Gastroesophageal sphincter (tissue), 4 donors: ENCODE data around the gene SDK2. TPM values are rescaled to one million over a fixed set of nuclear protein-coding genes. Genes with fewer than 3 reads are reported as not detected.

Source experiments
- ATAC-seq: fragments of 150-250 bp; one replicate; pipeline ENCODE4 v1.9.1; 2016; ENCODE audit warnings: mild to moderate bottlenecking, moderate library complexity
- H3K27ac ChIP-seq, 4 donors: fragments of 200-600 bp; sonication (generic) in 3 of 4; 1 replicate in 3 of 4; 2 replicates in 1 of 4; pipeline ENCODE4 v1.5.1; 2016 to 2019
- H3K27me3 ChIP-seq: fragments of 200-600 bp; sonication (generic); one replicate; pipeline ENCODE4 v1.5.1; 2019
- H3K36me3 ChIP-seq, 2 donors: fragments of 200-600 bp; sonication (generic); one replicate each; pipeline ENCODE4 v1.5.1; 2019; ENCODE audit warnings: control low read depth in 1 of 2
- H3K4me1 ChIP-seq, 3 donors: fragments of 200-600 bp; sonication (generic); 1 replicate in 2 of 3; 2 replicates in 1 of 3; pipeline ENCODE4 v1.5.1; 2016 to 2019; ENCODE audit warnings: control low read depth in 2 of 3
- H3K4me3 ChIP-seq, 2 donors: fragments of 200-600 bp; sonication (generic); one replicate each; pipeline ENCODE4 v1.5.1; 2019; ENCODE audit warnings: mild to moderate bottlenecking in 1 of 2, moderate library complexity in 1 of 2
- H3K9me3 ChIP-seq, 3 donors: fragments of 200-600 bp; sonication (generic); one replicate each; pipeline ENCODE4 v1.5.1; 2017 to 2019; ENCODE audit warnings: control low read depth in 2 of 3
- EP300 ChIP-seq: sonication (generic); formaldehyde crosslinking; IDR thresholded peaks from one replicate; pipeline ENCODE4 v1.6.1; 2017; ENCODE audit warnings: antibody characterized with exemption, mild to moderate bottlenecking
- POLR2A ChIP-seq, 2 donors: fragments of 450-650 bp; IDR thresholded peaks; one replicate each; pipeline ENCODE4 v1.6.1; 2017; ENCODE audit warnings: antibody characterized with exemption in 2 of 2, mild to moderate bottlenecking in 2 of 2, moderate library complexity in 1 of 2
- POLR2AphosphoS5 ChIP-seq: sonication (generic); formaldehyde crosslinking; IDR thresholded peaks from one replicate; pipeline ENCODE4 v1.6.1; 2017; ENCODE audit warnings: antibody characterized with exemption
- WGBS, 2 donors: methylation state at CpG; one replicate each; pipeline ENCODE4 v1.1.5; 2018; ENCODE audit warnings: low coverage in 1 of 2; 5-methylcytosine and 5-hydroxymethylcytosine counted together
- total RNA-seq, 4 donors: library from RNA; depleted of rRNA; stranded (reverse); fragments of >200 nt; gene quantifications; one replicate each; pipeline ENCODE4 v1.1.0, GENCODE V29; 2016
- TF ChIP-seq, protein P1 (sequence below), 4 experiments: fragments of 200-600 bp in 2 of 4; fragments of 450-650 bp in 2 of 4; sonication (generic) in 1 of 4; IDR thresholded peaks; one replicate each; pipeline ENCODE4 v1.5.1; 2017 to 2019; ENCODE audit warnings: antibody characterized with exemption in 4 of 4, mild to moderate bottlenecking in 2 of 4, moderate library complexity in 2 of 4

SDK2 gene
- total RNA-seq, 4 donors from 2014 or later, result 0.31 to 2.0 (median 0.78) TPM

DNA sequence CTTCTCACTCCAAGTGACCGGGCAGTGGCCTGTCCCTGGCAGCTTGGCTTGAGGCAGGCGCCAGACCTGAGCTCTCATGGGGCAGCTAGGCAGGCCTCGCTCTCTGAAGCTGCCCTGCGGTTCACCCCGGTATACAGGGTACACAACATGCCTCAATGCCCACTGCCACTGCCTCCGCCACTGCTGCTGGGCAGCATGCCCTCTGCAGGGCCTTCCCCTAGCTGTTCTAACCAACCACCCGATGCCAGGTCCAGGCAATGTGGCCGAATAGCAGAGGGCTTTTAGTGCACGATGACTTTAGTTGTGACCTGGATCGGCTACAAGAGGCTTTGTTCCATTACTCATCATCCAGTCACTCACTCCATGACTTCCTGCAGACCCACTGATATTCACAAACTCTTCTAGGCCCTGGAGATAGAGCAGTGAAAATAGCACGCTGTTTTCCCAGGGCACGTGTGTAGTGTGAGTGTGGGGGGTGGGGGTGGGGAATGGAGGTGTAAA is 352.2 kb downstream of the SDK2 start:
- Histone ChIP-seq H3K9me3 (no peaks in the 10 kb centered on the region), H3K27ac (peak overlapping the region; percentile 4 to 83 (median 80)), H3K27me3 (no peaks in the 10 kb centered on the region), H3K36me3 (peaks cover 0 to 6% of the 10 kb centered on the region in 2 donors), H3K4me1 (peaks cover 6 to 91% (median 61%) of the 10 kb centered on the region in 3 donors), H3K4me3 (peak overlapping the region in 1 of 2 donors; percentile 13)
- 19 to 42% methylated on average over 2 of the region's 12 CpGs for WGBS, 2 donors
- TF ChIP-seq EP300, result no peak
- TF ChIP-seq POLR2AphosphoS5, result peak; percentile 56
- ATAC-seq, result peak; percentile 11

DNA sequence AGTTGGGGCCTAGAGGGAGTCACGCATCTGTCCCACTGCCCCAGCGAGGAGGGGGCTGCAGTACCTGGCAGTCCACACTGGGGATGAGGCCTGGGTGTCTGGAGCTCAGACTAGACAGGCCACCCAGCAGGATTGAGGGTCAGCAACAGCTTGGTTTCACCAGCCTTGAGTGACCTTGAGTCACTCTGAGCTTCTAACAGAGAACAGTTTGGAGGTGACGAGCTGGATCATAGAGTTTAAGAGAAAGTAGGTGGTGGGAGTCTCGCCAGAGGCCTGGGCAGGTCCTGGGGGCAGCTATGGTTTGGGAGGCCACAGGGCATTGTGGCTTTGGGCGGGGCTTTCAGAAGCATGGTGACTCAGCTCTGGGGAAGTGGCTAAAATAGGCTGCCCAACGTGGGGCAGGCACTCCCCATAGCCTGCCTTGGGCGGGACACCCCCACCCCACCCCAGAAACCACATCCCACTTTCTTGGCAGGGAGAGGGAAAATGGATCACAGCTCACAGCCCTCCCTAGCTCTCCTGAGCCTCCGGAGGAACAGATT is 352.9 kb downstream of the SDK2 start:
- 90% methylated on average over 2 of the region's 8 CpGs; no CpG with 5 or more reads in 1 of the 2 donors for WGBS, 2 donors
- peaks cover 7 to 95% (median 68%) of the 10 kb centered on the region in 3 donors for H3K4me1 ChIP-seq
- peak overlapping the region in 1 of 2 donors; percentile 13 for H3K4me3 ChIP-seq

DNA sequence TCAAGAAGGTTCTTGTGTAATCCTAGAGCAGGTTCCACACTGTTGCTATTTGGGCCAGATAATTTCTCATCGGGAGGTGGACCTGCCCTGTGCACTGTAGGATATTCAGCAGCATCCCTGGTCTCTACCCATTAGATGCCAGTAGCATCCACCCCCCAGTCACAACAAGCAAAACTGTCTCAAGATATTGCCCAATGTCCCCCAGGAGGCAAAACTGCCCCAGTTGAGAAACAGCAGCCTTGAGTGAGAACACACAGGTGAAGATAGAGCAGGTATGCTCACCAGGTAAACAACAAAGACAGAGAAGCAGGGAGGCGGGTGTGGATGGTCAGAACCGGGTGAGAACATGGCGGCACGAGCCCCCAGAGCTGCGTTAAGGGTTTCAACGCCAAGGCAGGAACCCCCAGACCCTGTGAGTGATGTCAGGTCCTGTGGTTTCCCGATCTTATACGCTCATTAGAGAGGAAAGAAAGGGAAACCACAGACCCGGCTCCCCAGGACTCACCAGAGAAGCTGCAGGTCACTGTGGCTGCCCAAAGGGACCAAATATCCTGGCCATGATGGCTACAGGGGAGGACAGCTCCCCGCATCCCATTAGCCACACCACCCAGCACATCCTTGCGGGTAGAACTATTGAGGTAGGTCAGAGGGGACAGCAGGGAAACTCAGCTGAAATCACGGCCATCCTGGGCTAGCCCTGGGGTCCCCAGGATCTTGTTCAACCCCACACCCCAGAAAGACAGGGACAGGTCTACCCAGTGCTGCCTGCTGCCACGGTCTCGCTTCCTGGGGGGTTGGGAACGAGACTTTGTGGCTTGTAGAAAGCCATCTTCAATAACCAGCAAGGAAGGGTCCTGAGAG is 353.6 kb downstream of the SDK2 start:
- Histone ChIP-seq H3K27ac (peak overlapping the region in 3 of 4 donors; percentile 79 to 83 (median 81)), H3K9me3 (no peaks in the 10 kb centered on the region), H3K27me3 (no peaks in the 10 kb centered on the region), H3K36me3 (peaks cover 0 to 16% of the 10 kb centered on the region in 2 donors), H3K4me1 (peaks cover 9 to 100% (median 68%) of the 10 kb centered on the region in 3 donors), H3K4me3 (no peak overlapping the region)
- WGBS, 2 donors, result 83% methylated on average over 1 to 9 of the region's 16 CpGs
- no peak for ATAC-seq
- TF ChIP-seq POLR2AphosphoS5 (no peak), EP300 (no peak), POLR2A (IDR thresholded peaks at IDR 0.05) (no peak)
- TF ChIP-seq, protein P1, sequence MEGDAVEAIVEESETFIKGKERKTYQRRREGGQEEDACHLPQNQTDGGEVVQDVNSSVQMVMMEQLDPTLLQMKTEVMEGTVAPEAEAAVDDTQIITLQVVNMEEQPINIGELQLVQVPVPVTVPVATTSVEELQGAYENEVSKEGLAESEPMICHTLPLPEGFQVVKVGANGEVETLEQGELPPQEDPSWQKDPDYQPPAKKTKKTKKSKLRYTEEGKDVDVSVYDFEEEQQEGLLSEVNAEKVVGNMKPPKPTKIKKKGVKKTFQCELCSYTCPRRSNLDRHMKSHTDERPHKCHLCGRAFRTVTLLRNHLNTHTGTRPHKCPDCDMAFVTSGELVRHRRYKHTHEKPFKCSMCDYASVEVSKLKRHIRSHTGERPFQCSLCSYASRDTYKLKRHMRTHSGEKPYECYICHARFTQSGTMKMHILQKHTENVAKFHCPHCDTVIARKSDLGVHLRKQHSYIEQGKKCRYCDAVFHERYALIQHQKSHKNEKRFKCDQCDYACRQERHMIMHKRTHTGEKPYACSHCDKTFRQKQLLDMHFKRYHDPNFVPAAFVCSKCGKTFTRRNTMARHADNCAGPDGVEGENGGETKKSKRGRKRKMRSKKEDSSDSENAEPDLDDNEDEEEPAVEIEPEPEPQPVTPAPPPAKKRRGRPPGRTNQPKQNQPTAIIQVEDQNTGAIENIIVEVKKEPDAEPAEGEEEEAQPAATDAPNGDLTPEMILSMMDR (IDR thresholded peaks at IDR 0.05), result no peak

More for the DNA sequence above, 352.9 kb downstream of the SDK2 start:
- Histone ChIP-seq H3K9me3 (no peaks in the 10 kb centered on the region), H3K27me3 (no peaks in the 10 kb centered on the region), H3K36me3 (peaks cover 0 to 9% of the 10 kb centered on the region in 2 donors), H3K27ac (peak overlapping the region; percentile 4 to 83 (median 80))
- ATAC-seq, result peak; percentile 58
- TF ChIP-seq POLR2AphosphoS5, result peak; percentile 36
- TF ChIP-seq EP300, result no peak

DNA sequence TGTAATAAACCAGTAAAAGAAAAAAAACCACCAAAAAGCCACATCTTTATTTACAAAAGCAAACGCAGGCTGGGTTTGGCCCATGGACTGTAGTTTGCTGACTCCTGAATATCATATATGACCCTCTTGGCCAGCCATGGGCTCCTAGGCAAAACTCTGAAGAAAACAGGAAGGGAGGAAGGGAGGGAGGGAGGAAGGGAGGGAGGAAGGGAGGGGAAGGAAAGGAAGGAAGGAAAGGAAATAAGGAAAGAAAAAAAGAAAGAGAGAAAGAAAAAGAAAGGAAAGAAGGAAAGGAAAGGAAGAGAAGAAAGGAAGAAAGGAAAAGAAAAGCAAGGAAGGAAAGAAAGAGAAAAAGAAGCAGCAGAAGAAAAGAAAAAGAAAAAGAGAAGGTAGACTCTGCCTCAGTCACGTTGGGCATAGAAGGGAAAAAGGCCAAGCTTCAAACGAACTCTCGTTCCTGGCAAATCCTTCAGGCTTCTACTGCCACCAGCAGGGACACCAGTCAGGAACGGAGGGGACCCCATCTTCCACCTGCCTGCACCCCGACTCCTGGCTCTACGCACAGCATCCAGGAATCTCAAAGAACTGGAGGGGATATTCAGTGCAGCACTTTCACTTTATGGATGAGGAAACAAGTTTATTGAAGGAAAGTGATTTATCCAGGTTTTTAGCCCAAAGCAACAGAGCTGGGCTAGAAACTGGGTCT is 354.5 kb downstream of the SDK2 start:
- no peaks in the 10 kb centered on the region for H3K9me3 ChIP-seq
- peaks cover 0 to 25% of the 10 kb centered on the region in 2 donors for H3K36me3 ChIP-seq
- peaks cover 9 to 100% (median 69%) of the 10 kb centered on the region in 3 donors for H3K4me1 ChIP-seq
- H3K27ac ChIP-seq, result peak overlapping the region in 3 of 4 donors; percentile 79 to 83 (median 81)
- 16 to 42% methylated on average over 4 to 5 of the region's 7 CpGs for WGBS, 2 donors
- TF ChIP-seq EP300, result no peak
- no peak for TF ChIP-seq POLR2A (IDR thresholded peaks at IDR 0.05)
- TF ChIP-seq POLR2AphosphoS5, result no peak
- TF ChIP-seq, protein P1 (IDR thresholded peaks at IDR 0.05), result no peak
- no peak for ATAC-seq
- no peaks in the 10 kb centered on the region for H3K27me3 ChIP-seq
- H3K4me3 ChIP-seq, result no peak overlapping the region

DNA sequence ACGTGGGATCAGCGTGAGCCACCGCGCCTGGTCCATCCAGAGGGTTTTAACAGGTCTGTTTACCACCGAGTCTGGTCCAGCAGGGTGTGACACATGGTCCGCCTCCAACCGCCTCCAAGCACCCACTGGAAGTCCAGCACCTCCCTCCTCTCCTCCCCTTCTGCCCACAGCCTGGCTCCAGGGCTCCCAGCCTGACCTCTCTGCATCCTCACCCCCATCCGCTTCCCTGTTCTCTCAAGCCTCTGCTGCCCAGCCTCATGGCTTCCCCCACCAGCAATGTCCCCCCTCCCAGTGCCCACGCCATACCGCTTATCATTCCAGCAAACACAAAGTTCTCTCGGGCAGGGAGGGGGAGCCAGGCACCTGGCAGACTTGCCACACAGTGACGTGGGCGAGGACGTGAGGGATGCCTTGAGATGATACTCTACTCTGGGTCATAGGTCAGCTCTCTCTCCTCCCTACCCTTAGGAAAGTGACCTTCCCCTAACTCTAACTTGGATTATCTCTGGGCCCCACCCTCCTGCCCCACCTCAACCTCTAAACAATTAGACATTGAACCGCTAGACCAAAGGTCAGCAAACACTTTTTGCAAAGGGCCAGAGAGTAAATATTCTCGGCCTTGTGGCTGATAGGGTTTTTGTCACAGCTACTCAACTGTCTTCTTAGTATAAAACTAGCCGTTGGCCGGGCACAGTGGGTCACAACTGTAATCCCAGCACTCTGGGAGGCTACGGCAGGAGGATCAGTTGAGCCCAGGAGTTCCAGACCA is 355.5 kb downstream of the SDK2 start:
- H3K27ac ChIP-seq, result peak overlapping the region in 3 of 4 donors; percentile 70 to 83 (median 79)
- ATAC-seq, result peak; percentile 8
- no peak overlapping the region for H3K4me3 ChIP-seq
- 47 to 80% methylated on average over 3 to 18 of the region's 19 CpGs for WGBS, 2 donors
- no peaks in the 10 kb centered on the region for H3K27me3 ChIP-seq
- peaks cover 0 to 34% of the 10 kb centered on the region in 2 donors for H3K36me3 ChIP-seq
- TF ChIP-seq, protein P1 (IDR thresholded peaks at IDR 0.05), result no peak
- peak; percentile 79 for TF ChIP-seq POLR2AphosphoS5
- peaks cover 8 to 100% (median 74%) of the 10 kb centered on the region in 3 donors for H3K4me1 ChIP-seq
- no peaks in the 10 kb centered on the region for H3K9me3 ChIP-seq
